Measurements from ENCODE around the gene NRSN2.

NRSN2 gene

GRCh38 chr20:402496-402885 is 55.6 kb downstream of the NRSN2 start:
- ChIA-PET CTCF (interaction anchor here (2.2 to 2.3 kb wide), 2 partner anchors 11 to 48 kb away, joined by 7 to 9 read pairs; no protein-coding TSS in a partner anchor), POLR2A (no interaction called here)
- no peak for DNase-seq (ENCODE audit: extremely low spot score)
- no peak for TF ChIP-seq CTCF (IDR thresholded peaks at IDR 0.05; ENCODE audit: control extremely low read depth, extremely low read depth, low read depth, missing control alignments)

- TF ChIP-seq CTCF (IDR thresholded peaks at IDR 0.05; ENCODE audit: control extremely low read depth, extremely low read depth, low read depth, missing control alignments): no peak
- ChIA-PET POLR2A (no interaction called here), CTCF (interaction anchor here (1.0 to 2.3 kb wide), 4 partner anchors 10 to 142 kb away, joined by 3 to 9 read pairs (median 6); no protein-coding TSS in a partner anchor)
Observed at GRCh38 chr20:402898-403581, 56.1 kb downstream of the NRSN2 start.

GRCh38 chr20:403582-403957 is 56.7 kb downstream of the NRSN2 start:
- no peak for TF ChIP-seq CTCF (IDR thresholded peaks at IDR 0.05; ENCODE audit: control extremely low read depth, extremely low read depth, low read depth, missing control alignments)
- CTCF ChIA-PET: interaction anchor here (1.0 to 2.3 kb wide), 4 partner anchors 10 to 141 kb away, joined by 3 to 9 read pairs (median 6); no protein-coding TSS in a partner anchor
- POLR2A ChIA-PET: no interaction called here
- DNase-seq (ENCODE audit: extremely low spot score): no peak

More at GRCh38 chr20:402898-403581, 56.1 kb downstream of the NRSN2 start:
- no peak for DNase-seq (ENCODE audit: extremely low spot score)

GRCh38 chr20:404088-404487 is 57.2 kb downstream of the NRSN2 start:
- DNase-seq (ENCODE audit: extremely low spot score): no peak
- POLR2A ChIA-PET: no interaction called here
- TF ChIP-seq CTCF (IDR thresholded peaks at IDR 0.05; ENCODE audit: control extremely low read depth, extremely low read depth, low read depth, missing control alignments): no peak

More at GRCh38 chr20:404088-404487, 57.2 kb downstream of the NRSN2 start:
- CTCF ChIA-PET: interaction anchor here (1.4 to 2.3 kb wide), 3 partner anchors 9 to 50 kb away, joined by 4 to 9 read pairs (median 7); no protein-coding TSS in a partner anchor
